Activated T-helper 9 cell treated with anti-CD3 and anti-CD28 coated beads, Interleukin-2, amount 50 U/mL, for 16 hours (primary cell): Measurements from ENCODE around the gene ENTPD8.

Source experiments
- DNase-seq: peaks from one replicate; pipeline ENCODE4 v3.0.0-alpha.2; 2020; ENCODE audit warnings: low read depth

Gene ENTPD8

DNA sequence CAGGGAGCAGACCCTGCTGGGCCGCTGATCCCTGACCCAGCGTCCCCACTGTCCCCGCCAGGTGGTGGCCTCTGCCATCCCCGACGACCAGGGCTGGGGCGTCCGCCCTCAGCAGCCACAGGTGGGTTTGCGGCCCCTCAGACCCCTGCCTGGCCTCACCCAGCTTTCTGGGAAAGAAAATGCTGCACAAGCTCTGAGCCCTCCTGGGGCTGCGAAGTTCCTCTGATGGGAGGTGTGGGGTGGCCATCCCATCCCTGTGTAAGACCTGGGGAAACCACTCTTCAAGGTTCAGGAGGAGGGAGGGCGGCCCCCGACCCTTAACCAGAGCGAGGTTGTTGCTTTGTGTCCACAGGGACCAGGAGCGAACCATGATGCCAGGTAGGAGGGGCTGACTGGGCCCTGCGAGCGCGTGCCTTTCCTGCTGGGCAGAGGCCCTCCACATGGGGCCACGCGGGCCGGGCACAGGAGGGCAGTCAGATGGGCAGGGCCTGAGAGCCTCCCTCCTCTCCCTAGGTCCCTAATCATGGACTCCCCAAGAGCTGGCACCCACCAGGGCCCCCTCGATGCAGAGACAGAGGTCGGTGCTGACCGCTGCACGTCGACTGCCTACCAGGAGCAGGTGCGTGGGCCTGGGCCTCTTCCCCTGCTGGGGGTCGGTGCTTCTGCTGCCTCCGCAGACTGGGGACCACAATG, 10.3 kb downstream of the ENTPD8 start:
- no peak for DNase-seq

DNA sequence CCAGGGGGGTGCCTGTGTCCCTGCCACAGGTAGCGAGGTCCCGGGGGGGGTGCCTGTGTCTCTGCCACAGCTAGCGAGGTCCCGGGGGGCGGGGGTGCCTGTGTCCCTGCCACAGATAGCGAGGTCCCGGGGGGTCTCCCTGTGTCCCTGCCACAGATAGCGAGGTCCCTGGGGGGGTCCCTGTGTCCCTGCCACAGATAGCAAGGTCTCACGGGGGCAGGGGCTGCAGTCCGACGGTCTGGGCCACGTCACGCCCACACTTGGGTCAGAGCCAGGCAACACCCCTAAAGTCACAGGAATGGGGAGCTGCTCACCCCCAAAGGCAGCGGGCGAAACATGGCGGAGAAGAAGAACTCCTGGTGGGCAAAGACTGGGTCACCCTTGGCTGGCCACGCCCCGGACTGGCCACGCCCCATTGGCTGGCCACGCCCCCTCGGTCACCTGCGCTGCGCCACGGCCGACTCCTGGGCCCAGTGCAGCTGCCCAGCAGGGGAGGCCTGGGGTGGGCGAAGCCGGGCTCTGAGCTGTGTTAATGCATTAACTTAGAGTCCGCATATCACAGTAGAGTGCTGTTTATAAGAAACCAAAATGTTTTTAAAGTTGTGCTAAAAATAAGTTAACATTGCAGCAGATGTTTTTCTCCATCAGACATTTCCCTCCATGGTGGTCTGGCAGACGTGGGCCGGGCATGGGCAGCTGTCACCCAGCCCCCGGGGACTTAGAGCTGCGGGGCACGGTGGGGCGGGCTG, 11.0 kb downstream of the ENTPD8 start:
- no peak for DNase-seq

DNA sequence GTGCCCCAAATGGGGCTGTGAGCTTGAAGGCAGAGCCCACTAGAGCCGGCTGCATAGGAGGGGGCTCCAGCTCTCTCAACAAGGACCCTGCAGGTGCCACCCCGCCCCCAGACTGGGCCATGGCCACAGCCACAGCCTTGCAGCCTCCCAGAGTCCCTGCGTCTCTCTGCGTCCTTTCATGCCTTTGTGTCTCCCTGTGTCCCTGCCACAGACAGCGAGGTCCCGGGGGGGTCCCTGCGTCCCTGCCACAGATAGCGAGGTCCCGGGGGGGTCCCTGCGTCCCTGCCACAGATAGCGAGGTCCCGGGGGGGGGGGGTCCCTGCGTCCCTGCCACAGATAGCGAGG, 11.6 kb downstream of the ENTPD8 start:
- no peak for DNase-seq

DNA sequence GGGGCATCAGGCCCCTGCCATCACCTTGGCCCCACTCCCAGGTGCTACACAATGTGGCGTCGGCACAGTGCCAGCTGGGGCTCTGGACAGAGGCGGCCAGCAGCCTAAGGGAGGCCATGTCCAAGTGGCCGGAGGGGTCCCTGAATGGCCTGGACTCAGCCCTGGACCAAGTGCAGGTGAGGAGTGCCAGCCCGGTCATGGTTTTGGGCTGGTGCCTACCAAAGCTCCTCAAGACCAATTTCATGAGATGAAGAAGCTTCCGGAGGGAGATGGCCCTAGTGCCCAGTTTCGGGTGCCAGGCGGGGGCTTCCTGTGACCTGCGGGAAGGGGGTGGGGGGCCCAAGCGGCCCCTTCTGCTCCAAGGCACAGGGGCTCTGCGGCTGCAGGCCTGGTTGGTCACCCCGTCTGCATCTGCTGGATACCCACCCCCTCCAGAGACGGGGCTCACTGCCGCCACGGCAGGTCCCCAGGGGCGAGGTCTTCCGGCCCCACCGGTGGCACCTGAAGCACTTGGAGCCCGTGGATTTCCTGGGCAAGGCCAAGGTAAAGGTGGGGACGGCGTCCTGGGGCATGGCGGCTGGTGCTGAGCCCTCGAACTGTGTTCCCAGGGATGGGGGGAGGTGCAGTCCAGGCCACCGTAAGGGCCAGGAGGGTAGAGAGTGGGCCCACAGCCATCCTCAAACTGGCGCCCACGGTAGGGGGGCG, 12.2 kb downstream of the ENTPD8 start:
- DNase-seq = no peak

DNA sequence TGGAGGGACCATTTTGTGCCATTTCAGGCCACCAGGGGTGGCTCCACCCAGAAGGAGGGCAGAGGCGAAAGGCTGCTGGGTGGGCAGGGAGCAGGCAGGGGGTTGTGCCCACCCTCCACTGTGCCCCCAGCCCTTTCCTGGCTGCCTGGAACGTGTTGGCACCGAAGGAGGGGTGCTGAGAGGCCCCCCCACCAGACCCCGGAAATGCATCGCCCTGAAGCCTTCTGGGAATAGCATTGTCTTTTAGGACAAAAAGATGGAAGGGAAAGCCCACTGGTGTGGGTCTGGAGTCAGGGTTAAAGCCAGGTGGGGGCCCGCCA, 12.9 kb downstream of the ENTPD8 start:
- no peak for DNase-seq

DNA sequence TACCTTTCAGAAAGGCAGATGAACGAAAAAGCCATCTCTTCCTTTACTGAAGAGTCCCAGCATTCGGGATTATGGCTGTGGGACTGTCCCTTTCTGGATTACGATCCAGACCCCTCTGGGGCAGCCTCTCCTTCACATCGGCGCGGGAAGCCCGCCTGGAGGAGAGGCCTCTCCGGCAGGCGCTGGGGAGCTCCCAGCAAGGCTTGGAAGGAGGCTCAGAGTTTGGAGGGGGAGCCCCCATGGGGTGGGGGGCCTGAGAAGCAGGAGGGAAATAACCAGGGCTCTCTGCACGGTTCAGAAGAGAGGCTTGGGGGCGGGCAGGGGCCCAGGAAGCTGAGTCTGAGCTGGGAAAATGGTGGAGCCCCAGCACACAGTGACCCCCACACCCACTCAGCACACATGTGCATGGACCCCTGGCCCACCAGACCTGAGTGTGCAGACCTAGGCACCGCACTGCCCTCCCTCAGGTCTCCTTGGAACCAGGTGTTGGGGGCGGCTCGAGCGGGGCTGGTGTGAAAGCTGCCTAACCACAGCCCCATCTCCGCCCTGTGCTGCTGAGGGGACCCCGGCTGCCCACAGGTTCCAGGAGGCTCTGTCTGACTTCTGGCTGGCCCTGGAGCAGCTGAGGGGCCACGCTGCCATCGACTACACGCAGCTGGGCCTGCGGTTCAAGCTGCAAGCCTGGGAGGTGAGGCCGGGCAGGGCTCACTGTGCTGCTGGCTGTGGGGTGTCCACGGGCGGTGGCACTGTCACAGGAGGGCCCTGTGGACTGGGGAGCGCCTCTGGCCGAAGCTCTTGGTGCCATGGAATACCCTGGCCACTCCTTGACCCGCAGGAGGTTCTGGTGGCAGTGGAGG, 13.5 kb downstream of the ENTPD8 start:
- no peak for DNase-seq

DNA sequence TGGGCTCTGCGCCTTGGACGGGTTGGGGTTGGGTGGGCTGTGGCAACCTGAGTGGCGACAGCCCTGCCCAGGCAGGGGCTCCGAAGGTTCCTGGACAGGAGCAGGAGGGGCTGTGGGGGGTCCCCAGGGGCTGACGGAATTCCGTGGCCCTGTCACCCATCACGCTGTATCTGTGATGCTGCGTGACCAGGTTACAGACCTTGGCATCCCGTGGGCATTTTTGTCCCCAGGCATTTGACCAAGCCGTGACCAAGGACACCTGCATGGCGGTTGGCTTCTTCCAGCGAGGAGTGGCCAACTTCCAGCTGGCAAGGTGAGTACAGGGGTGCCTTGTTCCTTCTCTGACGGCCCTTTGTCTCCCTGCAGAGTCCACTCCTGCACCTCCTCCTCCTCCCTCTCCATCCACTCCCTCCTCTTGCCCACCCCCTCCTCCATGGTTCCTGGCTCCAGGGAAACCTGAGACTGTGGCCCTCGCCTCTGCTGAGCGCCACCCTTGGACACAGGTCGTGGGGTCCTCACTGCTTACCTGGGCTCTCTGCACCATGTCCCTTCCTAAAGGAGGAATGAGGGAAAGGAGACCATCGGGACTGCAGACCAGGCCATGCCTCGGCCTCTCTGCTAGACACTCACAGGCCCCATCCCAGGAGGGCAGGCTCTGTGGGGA, 15.0 kb downstream of the ENTPD8 start:
- DNase-seq = no peak

DNA sequence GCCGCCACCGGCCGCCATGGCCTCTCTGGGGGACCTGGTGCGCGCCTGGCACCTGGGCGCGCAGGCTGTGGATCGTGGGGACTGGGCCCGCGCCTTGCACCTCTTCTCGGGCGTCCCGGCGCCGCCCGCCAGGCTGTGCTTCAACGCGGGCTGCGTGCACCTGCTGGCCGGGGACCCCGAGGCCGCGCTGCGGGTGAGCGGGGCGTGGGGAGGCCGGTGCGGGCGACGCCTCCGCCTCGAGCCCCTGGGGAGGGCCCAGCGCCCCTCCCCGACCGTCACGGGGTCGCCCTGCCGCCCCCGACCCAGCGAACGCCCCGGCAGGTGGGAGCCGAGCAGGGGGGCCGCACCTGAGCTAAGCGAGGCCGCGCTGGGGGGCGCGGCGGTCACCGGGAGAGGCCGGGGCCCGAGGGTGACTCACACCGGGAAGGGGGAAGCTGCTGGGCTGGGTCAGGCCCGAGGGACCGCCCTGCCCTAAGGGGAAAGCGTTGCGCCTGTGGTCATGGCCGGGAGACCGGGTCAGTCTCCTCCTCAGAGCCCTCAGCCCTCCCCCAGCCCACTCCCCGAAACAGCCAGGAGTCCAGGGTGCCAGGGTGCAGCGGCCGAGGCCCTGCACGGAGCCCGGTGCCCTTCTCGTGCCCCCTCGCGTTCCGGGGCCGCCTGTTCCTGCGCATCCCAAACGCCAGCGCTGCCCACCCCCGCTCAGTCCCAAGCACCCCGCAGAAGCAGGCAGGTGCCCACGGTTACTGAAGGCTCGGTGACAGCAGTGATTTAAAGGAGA, 17.5 kb downstream of the ENTPD8 start:
- no peak for DNase-seq

DNA sequence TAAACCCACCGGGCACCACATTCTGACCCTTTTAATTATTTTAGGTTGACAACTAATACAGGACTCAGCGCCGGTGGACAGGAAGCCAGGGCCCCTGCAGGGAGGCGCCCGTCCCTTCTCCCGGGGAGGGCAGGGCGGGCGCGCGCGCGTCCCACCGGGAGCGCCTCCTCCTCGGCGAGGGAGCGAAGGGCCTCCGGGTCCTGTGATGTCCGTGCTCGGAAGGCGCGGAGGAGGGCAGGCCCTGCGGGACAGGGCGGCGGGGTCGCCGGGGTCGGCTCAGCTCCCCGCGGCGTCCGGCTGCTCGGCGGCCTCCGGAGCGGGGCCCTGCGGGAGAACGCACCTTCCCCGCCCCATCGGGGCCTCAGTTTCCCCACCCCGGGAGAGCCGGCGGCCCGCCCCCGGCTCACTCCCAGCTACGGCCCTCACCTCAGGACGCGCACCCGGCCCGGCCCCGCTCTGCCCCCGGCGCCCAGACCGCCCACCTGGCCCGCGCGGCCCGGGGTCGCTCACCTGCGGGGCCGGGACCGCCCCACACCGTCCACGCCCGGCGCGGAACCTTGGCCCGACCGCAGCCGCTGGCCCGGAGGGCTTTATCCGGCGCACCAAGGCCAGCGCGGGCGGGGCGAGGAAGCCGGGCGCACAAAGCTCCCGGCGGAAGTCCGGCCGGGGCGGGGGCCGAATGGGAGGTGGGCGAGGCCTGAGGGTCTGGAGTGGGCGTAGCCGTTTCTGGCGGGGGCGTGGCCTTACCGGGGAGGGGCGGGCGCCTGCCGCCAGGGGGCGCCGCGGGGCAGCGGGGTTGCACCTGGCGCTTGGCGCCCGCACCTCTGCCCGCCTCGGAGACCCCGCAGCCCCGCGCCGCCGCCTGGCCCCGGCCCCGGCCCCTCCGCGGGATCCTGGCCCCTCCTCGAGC, 18.3 kb downstream of the ENTPD8 start, which contains the start of the genes EXD3 and NOXA1:
EXD3 (minus strand) TSS at position 559 of the 910 bp plus-strand sequence. CDS start 27,805 bp downstream, outside the sequence.
NOXA1 (plus strand) TSS at position 790 of the 910 bp plus-strand sequence. CDS start 137 bp downstream, outside the sequence.
- DNase-seq = peak; percentile 91

DNA sequence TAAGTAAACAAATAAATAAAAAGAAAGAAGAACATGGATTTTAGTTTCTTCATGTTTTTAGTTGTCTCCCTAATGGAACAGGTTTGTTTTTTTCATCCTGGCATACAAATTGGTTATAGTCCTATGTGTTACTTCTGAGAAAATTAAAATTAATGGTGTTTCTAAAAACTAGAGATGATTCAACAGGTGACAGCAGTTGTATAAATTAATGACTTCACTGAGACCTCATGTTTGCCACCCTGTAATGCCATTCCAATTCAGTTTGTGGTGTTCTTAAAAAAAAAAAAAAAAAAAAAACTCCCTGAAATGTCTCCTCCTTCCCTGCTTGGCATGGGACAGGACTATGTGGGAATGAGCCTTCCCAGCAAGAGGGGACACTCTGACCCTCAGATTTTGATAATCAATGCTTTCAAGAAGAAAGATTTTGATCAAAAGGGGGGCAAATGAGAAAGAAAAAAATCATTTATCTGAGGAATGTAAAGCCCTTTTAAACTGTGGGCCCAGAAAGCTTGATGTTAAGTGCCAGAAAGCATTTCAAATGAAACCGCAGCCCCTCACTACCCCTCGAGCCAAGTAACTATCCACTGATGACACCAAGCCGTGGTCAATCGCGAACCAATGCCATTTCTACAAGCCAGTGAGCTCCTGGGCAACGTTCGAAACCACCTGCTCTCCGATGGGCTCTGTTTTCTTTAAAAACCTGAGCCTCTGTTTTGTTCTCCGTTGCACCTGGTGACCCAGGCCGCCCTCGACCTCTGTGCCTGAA, 19.1 kb downstream of the ENTPD8 start:
- DNase-seq = no peak

DNA sequence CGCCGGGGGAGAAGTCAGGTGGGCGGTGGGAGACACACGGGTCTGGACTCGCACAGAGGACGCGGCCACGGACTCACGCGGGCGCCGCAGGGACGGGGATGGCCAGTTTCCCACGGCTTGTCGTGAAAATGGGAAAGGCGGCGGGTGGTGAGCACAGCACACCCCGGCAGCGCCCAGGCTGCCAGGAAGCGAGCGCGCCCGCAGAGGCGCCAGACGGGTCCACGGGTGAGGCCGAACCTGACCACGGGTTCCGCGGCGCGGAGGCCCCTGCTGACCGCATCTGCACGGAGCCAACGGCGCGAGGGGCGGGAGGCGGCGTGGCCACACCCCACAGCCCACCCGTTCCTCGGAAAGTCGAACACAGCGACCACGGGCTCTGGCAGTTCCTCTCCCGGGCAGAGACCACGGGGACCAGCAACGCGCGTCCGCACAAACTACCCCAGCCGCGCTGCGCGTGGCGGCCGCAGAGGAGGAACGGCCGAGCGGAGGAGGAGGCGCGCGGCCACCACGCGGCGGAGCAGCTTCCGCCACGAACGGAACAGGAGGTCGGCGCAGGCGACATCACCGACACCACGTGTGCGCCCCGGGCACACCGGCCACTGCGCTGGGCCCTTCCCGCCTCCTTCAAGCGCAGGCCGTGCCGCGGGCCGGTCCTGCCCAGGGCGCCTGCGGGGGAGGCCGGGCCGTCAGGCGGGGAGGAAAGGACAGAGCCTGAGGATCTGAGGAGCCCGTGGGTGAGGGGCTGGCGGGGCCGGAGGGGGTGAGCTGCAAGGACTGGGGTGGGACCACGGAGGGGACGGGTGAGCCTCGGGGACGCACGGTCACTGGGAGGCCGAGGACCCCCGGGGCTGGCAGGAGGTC, 23.8 kb downstream of the ENTPD8 start:
- DNase-seq = no peak

DNA sequence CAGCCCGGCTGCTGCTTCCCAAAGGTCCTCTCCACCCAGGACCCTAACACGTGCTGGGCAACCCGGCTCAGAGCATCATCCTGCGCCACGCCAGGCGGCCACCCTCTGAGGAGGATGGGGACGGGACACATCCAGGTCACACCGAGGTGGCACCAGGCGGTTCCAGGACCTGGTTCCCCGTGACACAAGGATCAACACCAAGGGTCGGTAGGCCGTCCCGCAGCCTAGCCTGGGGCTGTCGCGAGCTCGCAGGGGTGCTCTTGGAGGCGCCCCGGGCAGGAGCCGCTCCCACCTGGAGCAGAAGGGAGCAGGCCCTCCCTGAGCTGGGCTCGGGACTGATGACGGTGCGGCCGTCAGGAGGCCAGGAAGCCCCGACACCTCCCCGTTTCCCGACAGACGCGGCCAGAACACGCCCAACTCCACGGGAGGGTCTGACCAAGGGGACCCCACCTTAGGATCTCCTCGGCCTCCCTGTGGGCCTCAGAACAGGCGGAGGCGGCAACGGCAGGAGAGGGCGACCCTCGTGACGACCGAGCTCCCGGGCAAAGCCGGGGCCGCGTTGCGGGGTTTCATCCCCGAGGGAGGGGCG, 24.5 kb downstream of the ENTPD8 start:
- DNase-seq = no peak

DNA sequence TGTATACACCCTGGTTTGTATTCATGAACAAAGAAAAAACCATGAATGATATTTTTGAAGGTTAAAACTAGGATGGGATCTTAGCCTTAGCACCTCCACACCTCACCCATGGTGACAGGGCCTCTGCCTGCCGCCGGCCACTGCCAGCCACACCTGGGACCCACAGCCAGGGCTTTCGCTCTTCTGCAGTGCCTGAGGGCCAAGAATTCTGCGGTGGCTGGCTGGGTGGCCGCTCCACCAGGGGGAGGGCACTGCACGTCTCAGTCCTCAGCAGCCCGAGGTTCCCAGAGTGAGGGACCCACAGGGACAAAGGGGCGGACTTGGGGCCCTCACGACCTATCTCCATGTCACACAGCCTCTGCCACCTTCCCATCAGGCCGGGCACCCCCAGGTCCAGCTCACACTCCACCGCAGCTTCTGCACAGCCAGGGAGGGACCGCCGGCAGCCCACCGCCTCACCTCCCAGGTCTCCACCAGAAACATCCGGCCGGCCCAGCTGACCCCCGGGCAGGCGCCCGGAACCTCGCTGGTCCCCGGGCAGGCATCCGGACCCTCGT, 25.1 kb downstream of the ENTPD8 start:
- DNase-seq = no peak

DNA sequence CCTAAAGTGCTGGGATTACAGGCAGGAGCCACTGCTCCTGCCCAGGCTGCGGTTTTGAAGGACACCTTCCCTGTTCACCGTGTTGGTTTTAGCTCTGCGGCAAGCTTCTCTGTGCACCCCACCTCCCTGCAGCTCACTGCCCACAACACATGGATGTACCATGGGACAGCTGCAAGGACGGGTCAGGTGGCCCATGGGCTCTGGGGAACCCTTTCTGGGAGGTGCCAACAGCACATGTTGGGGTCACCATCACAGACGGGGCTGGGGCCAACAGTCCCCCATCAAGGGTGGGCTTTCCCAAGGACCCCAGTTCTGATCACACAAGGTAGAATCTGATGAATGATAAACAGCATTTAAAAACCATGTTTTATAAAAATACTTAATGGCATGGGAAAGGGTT, 25.7 kb downstream of the ENTPD8 start:
- no peak for DNase-seq

DNA sequence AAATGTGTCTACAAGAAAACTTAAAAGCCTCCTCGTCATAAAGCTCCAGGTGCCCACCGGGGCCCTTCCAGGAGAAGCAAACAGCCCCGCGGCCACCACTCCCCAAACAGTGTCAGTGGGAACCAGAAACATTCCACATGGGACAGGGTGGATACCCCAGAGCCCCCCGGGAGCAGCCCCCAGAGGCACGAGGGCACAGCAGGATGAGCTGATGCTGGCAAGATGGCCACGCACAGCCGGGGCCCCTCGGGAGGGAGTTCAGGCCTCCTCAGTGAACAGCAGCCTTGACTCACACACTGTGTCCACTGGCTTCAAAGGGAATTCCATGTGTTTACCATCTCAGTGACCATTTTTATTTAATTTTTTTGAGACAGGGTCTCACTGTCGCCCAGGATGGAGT, 28.7 kb downstream of the ENTPD8 start:
- no peak for DNase-seq

DNA sequence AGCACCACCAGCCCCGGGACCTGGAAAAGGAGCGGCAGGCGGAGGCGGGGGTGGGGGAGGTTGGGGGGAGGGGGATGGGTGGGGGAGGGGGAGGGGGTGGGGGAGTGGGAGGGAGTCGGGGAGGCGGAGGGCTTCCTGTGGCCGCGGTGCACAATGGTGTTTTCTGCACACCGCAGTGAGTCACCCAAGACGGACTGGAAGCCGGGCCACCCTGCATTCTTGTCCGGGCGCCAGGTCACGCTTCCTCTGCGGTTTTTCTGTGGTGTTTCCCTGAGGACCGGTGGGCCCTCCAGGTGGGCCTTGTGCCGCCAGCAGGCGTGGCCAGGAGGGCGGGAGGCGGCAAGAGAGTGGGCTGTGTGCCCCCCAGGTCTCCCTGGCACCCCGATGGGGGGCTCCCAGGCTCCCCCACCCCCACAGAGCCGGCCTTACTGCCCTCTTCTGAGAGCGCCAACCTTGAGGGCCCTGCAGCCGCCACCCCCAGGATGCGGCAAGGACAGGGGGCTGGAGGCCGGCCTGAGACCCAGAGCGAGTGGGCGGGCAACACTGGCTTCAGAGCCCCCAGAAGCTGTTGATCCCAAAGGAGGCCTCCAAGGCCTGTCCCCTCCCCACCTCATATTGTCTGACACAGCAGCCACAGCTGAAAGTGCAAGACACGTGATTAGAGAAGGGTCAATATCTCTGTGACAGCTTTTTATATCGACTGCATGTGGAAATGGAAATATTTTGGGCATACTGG, 29.3 kb downstream of the ENTPD8 start:
- DNase-seq = no peak

DNA sequence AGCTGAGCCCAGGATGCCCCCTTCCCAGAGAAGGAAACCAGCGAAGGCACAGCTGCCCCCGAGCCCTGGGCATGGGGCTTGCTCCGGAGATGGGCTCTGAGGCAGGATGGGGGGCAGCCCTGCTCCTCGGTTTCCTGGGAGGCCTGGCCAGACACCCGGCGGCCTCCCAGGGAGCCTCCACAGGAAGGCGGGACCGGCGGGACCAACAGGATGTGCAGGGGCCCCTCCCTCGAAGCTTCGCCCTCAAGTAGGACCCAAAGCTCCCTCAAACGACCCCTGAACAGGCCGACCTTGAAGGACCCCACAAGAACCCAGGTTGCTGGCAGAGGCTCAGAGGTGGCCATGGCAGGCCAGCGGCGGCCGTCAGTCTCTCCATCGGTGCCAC, 29.9 kb downstream of the ENTPD8 start:
- no peak for DNase-seq
